ENCODE data around the gene ZNF730. TPM values are rescaled to one million over a fixed set of nuclear protein-coding genes. Genes with fewer than 3 reads are reported as not detected.

ZNF730 gene
- polyA plus RNA-seq, 1 of the 3 experiments (the other 2 are of a cell fraction): 0.30 TPM

GRCh38 chr19:23116802-23117571, at the start of gene ZNF730 (continued):
- no peak for TF ChIP-seq FOSL2 (IDR thresholded peaks at IDR 0.05; ENCODE audit: borderline replicate concordance, low read depth)
- TF ChIP-seq, protein P1, sequence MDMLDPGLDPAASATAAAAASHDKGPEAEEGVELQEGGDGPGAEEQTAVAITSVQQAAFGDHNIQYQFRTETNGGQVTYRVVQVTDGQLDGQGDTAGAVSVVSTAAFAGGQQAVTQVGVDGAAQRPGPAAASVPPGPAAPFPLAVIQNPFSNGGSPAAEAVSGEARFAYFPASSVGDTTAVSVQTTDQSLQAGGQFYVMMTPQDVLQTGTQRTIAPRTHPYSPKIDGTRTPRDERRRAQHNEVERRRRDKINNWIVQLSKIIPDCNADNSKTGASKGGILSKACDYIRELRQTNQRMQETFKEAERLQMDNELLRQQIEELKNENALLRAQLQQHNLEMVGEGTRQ (IDR thresholded peaks at IDR 0.05; ENCODE audit: borderline replicate concordance, low read depth, low read length): no peak
- no peak for TF ChIP-seq RXRA (IDR thresholded peaks at IDR 0.05; ENCODE audit: borderline replicate concordance, low read depth)
- peak; percentile 35; the same call in 1 of the 2 replicates for TF ChIP-seq RCOR1 (IDR thresholded peaks at IDR 0.05; ENCODE audit: low read length)
- TF ChIP-seq TEAD4 (IDR thresholded peaks at IDR 0.05; ENCODE audit: borderline replicate concordance, insufficient read depth): no peak
- no peak for TF ChIP-seq MEF2A (IDR thresholded peaks at IDR 0.05; ENCODE audit: borderline replicate concordance, low read depth)
- no peak for TF ChIP-seq EP300 (IDR thresholded peaks at IDR 0.05; ENCODE audit: borderline replicate concordance in 1 of 2, low read depth in 1 of 2, low read length in 1 of 2)
- no peak for TF ChIP-seq USF1 (IDR thresholded peaks at IDR 0.05; ENCODE audit: borderline replicate concordance, low read depth)
- TF ChIP-seq FOXM1 (IDR thresholded peaks at IDR 0.05; ENCODE audit: low read depth): no peak
- no peak for TF ChIP-seq GATA2 (CRISPR knock-in tag; IDR thresholded peaks at IDR 0.05)

- Histone ChIP-seq H4K20me1 (ENCODE audit: insufficient read depth) (no peaks in the 10 kb centered on the region), H3K4me3 (ENCODE audit: low read depth in 2 of 2, low read length in 1 of 2) (peak overlapping the region; percentile 41 to 49; a peak in 3 of 4 replicates), H3K79me2 (ENCODE audit: insufficient read depth) (no peaks in the 10 kb centered on the region), H3K9me3 (no peaks in the 10 kb centered on the region), H3K27ac (ENCODE audit: low read depth in 2 of 2, low read length in 1 of 2) (no peak overlapping the region; a peak in 1 of 4 replicates), H3K9me2 (no peaks in the 10 kb centered on the region), H3K9ac (no peak overlapping the region), H3K36me3 (replicated peaks in 1 of 2; ENCODE audit: control insufficient read depth in 1 of 2, insufficient read depth in 2 of 2, low read length in 1 of 2) (no peaks in the 10 kb centered on the region), H2AFZ (ENCODE audit: low read depth) (no peak overlapping the region), H3F3A (replicated peaks; ENCODE audit: insufficient read depth) (no peaks in the 10 kb centered on the region), H3K4me1 (ENCODE audit: control insufficient read depth in 1 of 2, insufficient read depth in 2 of 2, low read depth in 1 of 2, low read length in 1 of 2) (no peaks in the 10 kb centered on the region; a peak in 1 of 4 replicates), H3K27me3 (ENCODE audit: insufficient read depth) (no peaks in the 10 kb centered on the region), H3K4me2 (peak overlapping the region; percentile 34)
- WGBS (ENCODE audit: low lambda C conversion rate): 20% methylated on average over 18 of the region's 43 CpGs
- peak; percentile 73 for DNase-seq
- POLR2A ChIA-PET: no interaction called here
- CTCF ChIA-PET: interaction anchor here (0.5 to 1.9 kb wide), 9 partner anchors 14 to 841 kb away, joined by 3 to 6 read pairs (median 4); no protein-coding TSS in a partner anchor
- TF ChIP-seq, protein P2, sequence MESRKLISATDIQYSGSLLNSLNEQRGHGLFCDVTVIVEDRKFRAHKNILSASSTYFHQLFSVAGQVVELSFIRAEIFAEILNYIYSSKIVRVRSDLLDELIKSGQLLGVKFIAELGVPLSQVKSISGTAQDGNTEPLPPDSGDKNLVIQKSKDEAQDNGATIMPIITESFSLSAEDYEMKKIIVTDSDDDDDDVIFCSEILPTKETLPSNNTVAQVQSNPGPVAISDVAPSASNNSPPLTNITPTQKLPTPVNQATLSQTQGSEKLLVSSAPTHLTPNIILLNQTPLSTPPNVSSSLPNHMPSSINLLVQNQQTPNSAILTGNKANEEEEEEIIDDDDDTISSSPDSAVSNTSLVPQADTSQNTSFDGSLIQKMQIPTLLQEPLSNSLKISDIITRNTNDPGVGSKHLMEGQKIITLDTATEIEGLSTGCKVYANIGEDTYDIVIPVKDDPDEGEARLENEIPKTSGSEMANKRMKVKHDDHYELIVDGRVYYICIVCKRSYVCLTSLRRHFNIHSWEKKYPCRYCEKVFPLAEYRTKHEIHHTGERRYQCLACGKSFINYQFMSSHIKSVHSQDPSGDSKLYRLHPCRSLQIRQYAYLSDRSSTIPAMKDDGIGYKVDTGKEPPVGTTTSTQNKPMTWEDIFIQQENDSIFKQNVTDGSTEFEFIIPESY (IDR thresholded peaks at IDR 0.05; ENCODE audit: borderline replicate concordance, low read depth): no peak
- TF ChIP-seq, protein P1 (IDR thresholded peaks at IDR 0.05; ENCODE audit: borderline replicate concordance, low read depth, low read length): no peak
- TF ChIP-seq MAX (IDR thresholded peaks at IDR 0.05; ENCODE audit: low read depth): no peak
- 0 out of 2 replicates have a peak, but pooled peaks have one; percentile 5 for TF ChIP-seq TCF12 (IDR thresholded peaks at IDR 0.05)
- no peak for TF ChIP-seq USF1 (IDR thresholded peaks at IDR 0.05; ENCODE audit: borderline replicate concordance, low read depth)
- no peak for TF ChIP-seq NRF1 (IDR thresholded peaks at IDR 0.05; ENCODE audit: low read depth, low read length)
- TF ChIP-seq SMC3 (IDR thresholded peaks at IDR 0.05; ENCODE audit: low read depth, low read length): 0 out of 2 replicates have a peak, but pooled peaks have one; percentile 19
- no peak for TF ChIP-seq NFIC (IDR thresholded peaks at IDR 0.05; ENCODE audit: borderline replicate concordance)
- no peak for TF ChIP-seq CHD2 (IDR thresholded peaks at IDR 0.05; ENCODE audit: low read length, partially characterized antibody)
- TF ChIP-seq TAF1 (IDR thresholded peaks at IDR 0.05; ENCODE audit: borderline replicate concordance, low read depth, low read length): no peak
- TF ChIP-seq SIN3A (IDR thresholded peaks at IDR 0.05; ENCODE audit: borderline replicate concordance, low read depth, low read length): no peak
- TF ChIP-seq YY1 (IDR thresholded peaks at IDR 0.05; ENCODE audit: low read depth): no peak
- TF ChIP-seq ELF1 (IDR thresholded peaks at IDR 0.05): no peak
- TF ChIP-seq RCOR1 (IDR thresholded peaks at IDR 0.05; ENCODE audit: low read length): no peak
- TF ChIP-seq FOSL2 (IDR thresholded peaks at IDR 0.05; ENCODE audit: borderline replicate concordance, low read depth): no peak
- no peak for TF ChIP-seq JUND (IDR thresholded peaks at IDR 0.05)
These were observed 46.3 kb upstream of the ZNF730 start for GRCh38 chr19:23070353-23071146.

Data from SK-N-SH (cell line).